H9 (cell line): Measurements from ENCODE around the gene TUBA1A. TPM values are rescaled to one million over a fixed set of nuclear protein-coding genes. Genes with fewer than 3 reads are reported as not detected.

Source experiments
- DNase-seq: peaks from one replicate; pipeline ENCODE4 v3.0.0-alpha.2; 2017
- H2AFZ ChIP-seq: one replicate; pipeline ENCODE4 v1.6.1; 2013; ENCODE audit warnings: mild to moderate bottlenecking, low read length, control low read depth, moderate library complexity
- H2AK5ac ChIP-seq: 2 replicates; pipeline ENCODE4 v1.6.1; 2013; ENCODE audit warnings: low read length, control low read depth, mixed read lengths; ENCODE audit not compliant: insufficient read length
- H2BK120ac ChIP-seq: one replicate; pipeline ENCODE4 v1.6.1; 2013; ENCODE audit warnings: low read depth, mild to moderate bottlenecking, low read length, control low read depth, inconsistent platforms; ENCODE audit not compliant: poor library complexity, severe bottlenecking
- H2BK12ac ChIP-seq: 2 replicates; pipeline ENCODE4 v1.6.1; 2013; ENCODE audit warnings: low read length, control low read depth, mixed read lengths, low read depth; ENCODE audit not compliant: insufficient read length
- H2BK15ac ChIP-seq: 2 replicates; pipeline ENCODE4 v1.6.1; 2013; ENCODE audit warnings: low read depth, low read length, control low read depth
- H2BK20ac ChIP-seq: one replicate; pipeline ENCODE4 v1.6.1; 2013; ENCODE audit warnings: low read depth, mild to moderate bottlenecking, low read length, control low read depth, inconsistent platforms; ENCODE audit not compliant: poor library complexity, severe bottlenecking
- H2BK5ac ChIP-seq: 2 replicates; pipeline ENCODE4 v1.6.1; 2013; ENCODE audit warnings: low read length, control low read depth, mixed read lengths; ENCODE audit not compliant: insufficient read length
- H3K14ac ChIP-seq: 2 replicates; pipeline ENCODE4 v1.6.1; 2013; ENCODE audit warnings: low read length, control low read depth; ENCODE audit not compliant: insufficient read depth
- H3K18ac ChIP-seq: 2 replicates; pipeline ENCODE4 v1.6.1; 2013; ENCODE audit warnings: low read depth, mild to moderate bottlenecking, mixed read lengths, low read length, control low read depth; ENCODE audit not compliant: insufficient read length
- H3K23ac ChIP-seq: 2 replicates; pipeline ENCODE4 v1.6.1; 2013; ENCODE audit warnings: low read length, control low read depth, mixed read lengths, low read depth; ENCODE audit not compliant: insufficient read length
- H3K23me2 ChIP-seq: 2 replicates; pipeline ENCODE4 v1.6.1; 2013; ENCODE audit warnings: low read depth, mild to moderate bottlenecking, mixed read lengths, low read length, control low read depth; ENCODE audit not compliant: insufficient read length, poor library complexity, severe bottlenecking
- H3K27ac ChIP-seq: 2 replicates; pipeline ENCODE4 v1.5.1; 2013; ENCODE audit warnings: low read length, control low read depth, mixed read lengths, low read depth; ENCODE audit not compliant: insufficient read length
- H3K27me3 ChIP-seq: 2 replicates; pipeline ENCODE4 v1.6.1; 2013; ENCODE audit warnings: low read length, control low read depth, inconsistent platforms; ENCODE audit not compliant: insufficient read depth
- H3K4ac ChIP-seq: 2 replicates; pipeline ENCODE4 v1.6.1; 2013; ENCODE audit warnings: low read depth, mild to moderate bottlenecking, control low read depth, inconsistent platforms, low read length, moderate library complexity
- H3K4me1 ChIP-seq: 2 replicates; pipeline ENCODE4 v1.6.1; 2013; ENCODE audit warnings: low read length, control low read depth, inconsistent platforms; ENCODE audit not compliant: insufficient read depth
- H3K4me2 ChIP-seq: 2 replicates; pipeline ENCODE4 v1.6.1; 2013; ENCODE audit warnings: low read length, control low read depth, mixed read lengths; ENCODE audit not compliant: insufficient read length, insufficient read depth
- H3K56ac ChIP-seq: 2 replicates; pipeline ENCODE4 v1.6.1; 2013; ENCODE audit warnings: low read depth, mild to moderate bottlenecking, mixed read lengths, low read length, control low read depth; ENCODE audit not compliant: insufficient read length
- H3K79me1 ChIP-seq: 2 replicates; pipeline ENCODE4 v1.6.1; 2013; ENCODE audit warnings: low read depth, mild to moderate bottlenecking, moderate library complexity, low read length, control low read depth, inconsistent platforms; ENCODE audit not compliant: insufficient read depth, poor library complexity, severe bottlenecking
- H3K79me2 ChIP-seq: 2 replicates; pipeline ENCODE4 v1.6.1; 2013; ENCODE audit warnings: low read length, control low read depth, inconsistent platforms; ENCODE audit not compliant: insufficient read depth
- H3K9ac ChIP-seq: 2 replicates; pipeline ENCODE4 v1.6.1; 2013; ENCODE audit warnings: low read length, control low read depth, mixed read lengths; ENCODE audit not compliant: insufficient read length; ENCODE audit errors: extremely low read depth
- H3K9me3 ChIP-seq: one replicate; pipeline ENCODE4 v1.6.1; 2013; ENCODE audit warnings: low read depth, low read length, inconsistent platforms; ENCODE audit not compliant: control insufficient read depth
- H3T11ph ChIP-seq: one replicate; pipeline ENCODE4 v1.6.1; 2013; ENCODE audit warnings: mild to moderate bottlenecking, low read length, control low read depth, inconsistent platforms
- H4K20me1 ChIP-seq: one replicate; pipeline ENCODE4 v1.6.1; 2013; ENCODE audit not compliant: control insufficient read depth, insufficient read length, insufficient read depth
- H4K5ac ChIP-seq: 2 replicates; pipeline ENCODE4 v1.6.1; 2013; ENCODE audit warnings: low read depth, mild to moderate bottlenecking, mixed read lengths, low read length, control low read depth; ENCODE audit not compliant: insufficient read length
- H4K8ac ChIP-seq: replicated peaks from 2 replicates; pipeline ENCODE4 v1.6.1; 2013; ENCODE audit warnings: low read length, control low read depth, mixed read lengths, low read depth; ENCODE audit not compliant: insufficient read length
- H4K91ac ChIP-seq: 2 replicates; pipeline ENCODE4 v1.6.1; 2013; ENCODE audit warnings: low read depth, mild to moderate bottlenecking, moderate library complexity, mixed read lengths, low read length, control low read depth; ENCODE audit not compliant: insufficient read length
- H3K27ac Mint-ChIP-seq, 3 experiments: 2 replicates in 2 of 3; 3 replicates in 1 of 3; pipeline ENCODE4 v1.8.0; 2020 to 2021; ENCODE audit warnings: mixed read lengths in 3 of 3, mild to moderate bottlenecking in 1 of 3, moderate library complexity in 1 of 3
- H3K27me3 Mint-ChIP-seq: 2 replicates; pipeline ENCODE4 v1.8.0; 2021; ENCODE audit warnings: low read depth, mild to moderate bottlenecking, moderate library complexity, mixed read lengths
- H3K36me3 Mint-ChIP-seq, 3 experiments: 2 replicates in 2 of 3; 3 replicates in 1 of 3; pipeline ENCODE4 v1.8.0; 2020 to 2021; ENCODE audit warnings: low read depth in 3 of 3, mixed read lengths in 3 of 3; ENCODE audit not compliant: insufficient read depth in 1 of 3
- H3K4me1 Mint-ChIP-seq, 2 experiments: 2 replicates each; pipeline ENCODE4 v1.8.0; 2020; ENCODE audit warnings: mixed read lengths in 2 of 2
- H3K4me3 Mint-ChIP-seq, 2 experiments: 2 replicates in 1 of 2; 3 replicates in 1 of 2; pipeline ENCODE4 v1.8.0; 2020 to 2021; ENCODE audit warnings: mild to moderate bottlenecking in 2 of 2, mixed read lengths in 2 of 2, moderate library complexity in 1 of 2
- H3K9me3 Mint-ChIP-seq, 2 experiments: 2 replicates in 1 of 2; 3 replicates in 1 of 2; pipeline ENCODE4 v1.8.0; 2020; ENCODE audit warnings: mild to moderate bottlenecking in 2 of 2, mixed read lengths in 2 of 2, moderate library complexity in 1 of 2
- WGBS: extraction: QIAGEN DNeasy Blood & Tissue Kit; methylation state at CpG from one replicate; pipeline ENCODE4 v1.1.7; 2013; ENCODE audit warnings: missing lambda C conversion rate, low lambda C conversion rate, mixed read lengths; ENCODE audit not compliant: insufficient read length; ENCODE audit errors: extremely low coverage; 5-methylcytosine and 5-hydroxymethylcytosine counted together
- total RNA-seq: library from RNA; stranded (reverse); gene quantifications from 2 replicates; pipeline ENCODE4 v1.2.1, GENCODE V29; 2021
- TF ChIP-seq, protein P1 (sequence below): fragments of 200-600 bp; sonication (generic); conservative IDR thresholded peaks from 3 replicates; pipeline ENCODE4 v1.8.0; 2021; ENCODE audit warnings: antibody characterized with exemption, mild to moderate bottlenecking

Gene TUBA1A
- total RNA-seq, 1 experiment from 2014 or later = 149 TPM

DNA sequence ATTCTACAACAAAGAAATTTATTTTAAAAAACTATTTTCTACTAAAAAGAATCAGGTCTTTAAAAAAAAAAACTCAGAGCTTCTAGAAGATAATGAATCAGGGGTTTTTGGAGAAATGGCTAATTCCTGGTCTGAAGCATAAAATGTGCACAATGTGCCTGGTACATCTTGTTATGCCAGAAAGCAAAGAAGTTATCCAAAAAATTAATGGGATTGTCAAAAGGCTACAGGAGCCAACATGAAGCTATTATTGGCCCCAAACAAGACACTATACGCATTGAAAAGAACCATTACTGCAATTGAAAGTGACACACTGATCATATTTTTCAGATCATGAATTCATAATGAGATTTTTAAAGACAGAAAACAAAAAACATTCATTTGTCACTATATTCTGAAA lies 19.3 kb upstream of the TUBA1A start:
- H2BK20ac ChIP-seq = no peak overlapping the region
- H4K20me1 ChIP-seq = no peaks in the 10 kb centered on the region
- no peak overlapping the region for H3K14ac ChIP-seq
- H4K8ac ChIP-seq = no peak overlapping the region
- no peak overlapping the region for H3K56ac ChIP-seq
- H2AK5ac ChIP-seq = no peak overlapping the region
- no peak overlapping the region for H3K23ac ChIP-seq
- H4K91ac ChIP-seq = no peak overlapping the region
- no peaks in the 10 kb centered on the region for H3K79me1 ChIP-seq
- H3K4ac ChIP-seq = no peak overlapping the region
- H3K9ac ChIP-seq = no peak overlapping the region
- no peak overlapping the region for H3K4me2 ChIP-seq
- H3K18ac ChIP-seq = no peak overlapping the region
- no peak overlapping the region for H2BK15ac ChIP-seq
- no peak overlapping the region for H2BK120ac ChIP-seq
- Mint-ChIP-seq H3K27me3 (no peaks in the 10 kb centered on the region), H3K9me3 (no peaks in the 10 kb centered on the region), H3K4me3 (no peak overlapping the region), H3K27ac (no peak overlapping the region), H3K36me3 (no peaks in the 10 kb centered on the region), H3K4me1 (no peaks in the 10 kb centered on the region; a peak in 1 of 4 replicates)
- H3T11ph ChIP-seq = no peak overlapping the region
- no peak for DNase-seq
- peaks cover 2% of the 10 kb centered on the region for H3K23me2 ChIP-seq
- no peak overlapping the region for H2BK12ac ChIP-seq
- TF ChIP-seq, protein P1, sequence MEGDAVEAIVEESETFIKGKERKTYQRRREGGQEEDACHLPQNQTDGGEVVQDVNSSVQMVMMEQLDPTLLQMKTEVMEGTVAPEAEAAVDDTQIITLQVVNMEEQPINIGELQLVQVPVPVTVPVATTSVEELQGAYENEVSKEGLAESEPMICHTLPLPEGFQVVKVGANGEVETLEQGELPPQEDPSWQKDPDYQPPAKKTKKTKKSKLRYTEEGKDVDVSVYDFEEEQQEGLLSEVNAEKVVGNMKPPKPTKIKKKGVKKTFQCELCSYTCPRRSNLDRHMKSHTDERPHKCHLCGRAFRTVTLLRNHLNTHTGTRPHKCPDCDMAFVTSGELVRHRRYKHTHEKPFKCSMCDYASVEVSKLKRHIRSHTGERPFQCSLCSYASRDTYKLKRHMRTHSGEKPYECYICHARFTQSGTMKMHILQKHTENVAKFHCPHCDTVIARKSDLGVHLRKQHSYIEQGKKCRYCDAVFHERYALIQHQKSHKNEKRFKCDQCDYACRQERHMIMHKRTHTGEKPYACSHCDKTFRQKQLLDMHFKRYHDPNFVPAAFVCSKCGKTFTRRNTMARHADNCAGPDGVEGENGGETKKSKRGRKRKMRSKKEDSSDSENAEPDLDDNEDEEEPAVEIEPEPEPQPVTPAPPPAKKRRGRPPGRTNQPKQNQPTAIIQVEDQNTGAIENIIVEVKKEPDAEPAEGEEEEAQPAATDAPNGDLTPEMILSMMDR = no peak
- no peak overlapping the region for H2AFZ ChIP-seq
- no peaks in the 10 kb centered on the region for H3K79me2 ChIP-seq
- H3K9me3 ChIP-seq = no peaks in the 10 kb centered on the region
- H3K27me3 ChIP-seq = no peaks in the 10 kb centered on the region
- no peaks in the 10 kb centered on the region for H3K4me1 ChIP-seq
- H2BK5ac ChIP-seq = no peak overlapping the region
- no peak overlapping the region for H4K5ac ChIP-seq
- H3K27ac ChIP-seq = no peak overlapping the region
- WGBS = no CpG with 5 or more reads among the region's 1 CpG
